Measurements from ENCODE around the gene JPT2.

Gene JPT2

GRCh38 chr16:1689853-1690252 is 11.8 kb downstream of the JPT2 start:
- H3K27me3 ChIP-seq (replicated peaks; ENCODE audit: control insufficient read depth, insufficient read depth, low read length), result no peaks in the 10 kb centered on the region
- TF ChIP-seq CTCF (IDR thresholded peaks at IDR 0.05; ENCODE audit: insufficient read depth, low read length, poor library complexity, severe bottlenecking), result no peak
- H3K4me3 ChIP-seq (replicated peaks; ENCODE audit: low read depth, low read length), result no peak overlapping the region
- no peak for DNase-seq (ENCODE audit: extremely low read depth, insufficient read length)
- H3K36me3 ChIP-seq (ENCODE audit: control insufficient read depth, insufficient read depth, low read length), result peaks cover 16% of the 10 kb centered on the region

GRCh38 chr16:1690810-1691209 is 12.7 kb downstream of the JPT2 start:
- no peak for TF ChIP-seq CTCF (IDR thresholded peaks at IDR 0.05; ENCODE audit: insufficient read depth, low read length, poor library complexity, severe bottlenecking)
- Histone ChIP-seq H3K36me3 (ENCODE audit: control insufficient read depth, insufficient read depth, low read length) (peaks cover 15% of the 10 kb centered on the region), H3K4me3 (replicated peaks; ENCODE audit: low read depth, low read length) (no peak overlapping the region), H3K27me3 (replicated peaks; ENCODE audit: control insufficient read depth, insufficient read depth, low read length) (no peaks in the 10 kb centered on the region)
- no peak for DNase-seq (ENCODE audit: extremely low read depth, insufficient read length)

GRCh38 chr16:1691276-1691675 is 13.2 kb downstream of the JPT2 start:
- no peak overlapping the region for H3K4me3 ChIP-seq (replicated peaks; ENCODE audit: low read depth, low read length)
- peaks cover 15% of the 10 kb centered on the region for H3K36me3 ChIP-seq (ENCODE audit: control insufficient read depth, insufficient read depth, low read length)
- no peak for TF ChIP-seq CTCF (IDR thresholded peaks at IDR 0.05; ENCODE audit: insufficient read depth, low read length, poor library complexity, severe bottlenecking)
- no peaks in the 10 kb centered on the region for H3K27me3 ChIP-seq (replicated peaks; ENCODE audit: control insufficient read depth, insufficient read depth, low read length)
- no peak for DNase-seq (ENCODE audit: extremely low read depth, insufficient read length)

- no peak for TF ChIP-seq CTCF (IDR thresholded peaks at IDR 0.05; ENCODE audit: insufficient read depth, low read length, poor library complexity, severe bottlenecking)
- DNase-seq (ENCODE audit: extremely low read depth, insufficient read length), result no peak
- H3K27me3 ChIP-seq (replicated peaks; ENCODE audit: control insufficient read depth, insufficient read depth, low read length), result no peaks in the 10 kb centered on the region
- H3K4me3 ChIP-seq (replicated peaks; ENCODE audit: low read depth, low read length), result no peak overlapping the region
- H3K36me3 ChIP-seq (ENCODE audit: control insufficient read depth, insufficient read depth, low read length), result peaks cover 13% of the 10 kb centered on the region
Observed at GRCh38 chr16:1691956-1692355, 13.9 kb downstream of the JPT2 start.

GRCh38 chr16:1696863-1697262 is 18.8 kb downstream of the JPT2 start:
- H3K4me3 ChIP-seq (replicated peaks; ENCODE audit: low read depth, low read length), result no peak overlapping the region
- H3K36me3 ChIP-seq (ENCODE audit: control insufficient read depth, insufficient read depth, low read length), result peaks cover 26% of the 10 kb centered on the region
- DNase-seq (ENCODE audit: extremely low read depth, insufficient read length), result no peak
- TF ChIP-seq CTCF (IDR thresholded peaks at IDR 0.05; ENCODE audit: insufficient read depth, low read length, poor library complexity, severe bottlenecking), result no peak
- H3K27me3 ChIP-seq (replicated peaks; ENCODE audit: control insufficient read depth, insufficient read depth, low read length), result no peaks in the 10 kb centered on the region

GRCh38 chr16:1698680-1699079 is 20.6 kb downstream of the JPT2 start:
- TF ChIP-seq CTCF (IDR thresholded peaks at IDR 0.05; ENCODE audit: insufficient read depth, low read length, poor library complexity, severe bottlenecking), result no peak
- Histone ChIP-seq H3K4me3 (replicated peaks; ENCODE audit: low read depth, low read length) (no peak overlapping the region), H3K36me3 (ENCODE audit: control insufficient read depth, insufficient read depth, low read length) (peaks cover 25% of the 10 kb centered on the region), H3K27me3 (replicated peaks; ENCODE audit: control insufficient read depth, insufficient read depth, low read length) (no peaks in the 10 kb centered on the region)
- DNase-seq (ENCODE audit: extremely low read depth, insufficient read length), result no peak
